Testis (tissue), 2 donors: ENCODE results near the gene MYB.

Experiments used
- POLR2A ChIP-seq: fragments of 450-650 bp; IDR thresholded peaks from one replicate; pipeline ENCODE4 v1.6.1; 2017; ENCODE audit warnings: antibody characterized with exemption, mild to moderate bottlenecking, moderate library complexity
- TF ChIP-seq, protein P1 (sequence below), 3 experiments: fragments of 450-650 bp in 2 of 3; fragments of 200-600 bp in 1 of 3; sonication (generic) in 1 of 3; IDR thresholded peaks; one replicate each; pipeline ENCODE4 v1.5.1; 2016 to 2019; ENCODE audit warnings: antibody characterized with exemption in 3 of 3, mild to moderate bottlenecking in 2 of 3, moderate library complexity in 1 of 3

DNA sequence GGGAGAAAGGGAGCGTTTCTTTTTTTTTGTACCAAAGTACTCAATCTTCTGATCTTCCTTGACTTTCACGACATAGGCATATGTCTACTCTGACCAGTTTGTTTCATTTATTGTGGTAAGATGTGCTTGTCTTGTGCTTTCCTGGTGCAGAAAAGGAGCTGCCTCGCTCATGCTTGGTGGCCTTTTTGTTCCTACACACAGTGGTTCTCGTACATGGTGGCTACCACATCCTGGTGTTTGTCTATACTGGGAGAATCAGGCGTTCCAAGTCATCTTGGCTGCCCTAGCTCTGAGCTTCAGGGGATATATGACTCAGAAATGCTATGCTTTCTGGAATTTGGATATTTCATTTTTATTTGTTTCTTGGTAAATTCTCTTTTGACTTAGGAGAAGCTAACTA lies 31.8 kb downstream of the MYB start:
- TF ChIP-seq POLR2A = no peak
- TF ChIP-seq, protein P1, sequence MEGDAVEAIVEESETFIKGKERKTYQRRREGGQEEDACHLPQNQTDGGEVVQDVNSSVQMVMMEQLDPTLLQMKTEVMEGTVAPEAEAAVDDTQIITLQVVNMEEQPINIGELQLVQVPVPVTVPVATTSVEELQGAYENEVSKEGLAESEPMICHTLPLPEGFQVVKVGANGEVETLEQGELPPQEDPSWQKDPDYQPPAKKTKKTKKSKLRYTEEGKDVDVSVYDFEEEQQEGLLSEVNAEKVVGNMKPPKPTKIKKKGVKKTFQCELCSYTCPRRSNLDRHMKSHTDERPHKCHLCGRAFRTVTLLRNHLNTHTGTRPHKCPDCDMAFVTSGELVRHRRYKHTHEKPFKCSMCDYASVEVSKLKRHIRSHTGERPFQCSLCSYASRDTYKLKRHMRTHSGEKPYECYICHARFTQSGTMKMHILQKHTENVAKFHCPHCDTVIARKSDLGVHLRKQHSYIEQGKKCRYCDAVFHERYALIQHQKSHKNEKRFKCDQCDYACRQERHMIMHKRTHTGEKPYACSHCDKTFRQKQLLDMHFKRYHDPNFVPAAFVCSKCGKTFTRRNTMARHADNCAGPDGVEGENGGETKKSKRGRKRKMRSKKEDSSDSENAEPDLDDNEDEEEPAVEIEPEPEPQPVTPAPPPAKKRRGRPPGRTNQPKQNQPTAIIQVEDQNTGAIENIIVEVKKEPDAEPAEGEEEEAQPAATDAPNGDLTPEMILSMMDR (IDR thresholded peaks at IDR 0.05) = no peak
